Astrocyte of the spinal cord (primary cell): ENCODE measurements around the gene SPACA4.
A peak's percentile ranks its signal among the peaks of the same experiment; 100 is the strongest.
"Not testable (repeated sequence)": the region's sequence is repeated elsewhere in the genome, so short reads cannot be mapped to it uniquely, and the experiment has no call there.

Experiments used
- DNase-seq: peaks from one replicate; pipeline ENCODE4 v3.0.0; 2011; ENCODE audit warnings: low read depth, low spot score
- H3K4me3 ChIP-seq: 2 replicates; pipeline ENCODE4 v1.5.1; 2011; ENCODE audit warnings: low read depth, mild to moderate bottlenecking, low read length, moderate library complexity
- in situ Hi-C: cut with HindIII; loops from 2 replicates; pipeline ENCODE4 v1.10.0; 2017; ENCODE audit warnings: low sequenced_read_pairs
- TF ChIP-seq, protein P1 (sequence below): IDR thresholded peaks from 2 replicates; pipeline ENCODE4 v1.5.1; 2012; ENCODE audit warnings: low read depth, mild to moderate bottlenecking, low read length, inconsistent platforms

The SPACA4 gene

GRCh38 chr19:48568345-48568886, 38.1 kb upstream of the SPACA4 start:
- TF ChIP-seq, protein P1, sequence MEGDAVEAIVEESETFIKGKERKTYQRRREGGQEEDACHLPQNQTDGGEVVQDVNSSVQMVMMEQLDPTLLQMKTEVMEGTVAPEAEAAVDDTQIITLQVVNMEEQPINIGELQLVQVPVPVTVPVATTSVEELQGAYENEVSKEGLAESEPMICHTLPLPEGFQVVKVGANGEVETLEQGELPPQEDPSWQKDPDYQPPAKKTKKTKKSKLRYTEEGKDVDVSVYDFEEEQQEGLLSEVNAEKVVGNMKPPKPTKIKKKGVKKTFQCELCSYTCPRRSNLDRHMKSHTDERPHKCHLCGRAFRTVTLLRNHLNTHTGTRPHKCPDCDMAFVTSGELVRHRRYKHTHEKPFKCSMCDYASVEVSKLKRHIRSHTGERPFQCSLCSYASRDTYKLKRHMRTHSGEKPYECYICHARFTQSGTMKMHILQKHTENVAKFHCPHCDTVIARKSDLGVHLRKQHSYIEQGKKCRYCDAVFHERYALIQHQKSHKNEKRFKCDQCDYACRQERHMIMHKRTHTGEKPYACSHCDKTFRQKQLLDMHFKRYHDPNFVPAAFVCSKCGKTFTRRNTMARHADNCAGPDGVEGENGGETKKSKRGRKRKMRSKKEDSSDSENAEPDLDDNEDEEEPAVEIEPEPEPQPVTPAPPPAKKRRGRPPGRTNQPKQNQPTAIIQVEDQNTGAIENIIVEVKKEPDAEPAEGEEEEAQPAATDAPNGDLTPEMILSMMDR, result no peak
- peak; percentile 89 for DNase-seq
- no peak overlapping the region for H3K4me3 ChIP-seq
- in situ Hi-C loops, result no loop called here

GRCh38 chr19:48569814-48570213, 36.7 kb upstream of the SPACA4 start:
- TF ChIP-seq, protein P1, result no peak
- no peak overlapping the region for H3K4me3 ChIP-seq
- peak; percentile 38 for DNase-seq
- in situ Hi-C loops, result no loop called here

DNA sequence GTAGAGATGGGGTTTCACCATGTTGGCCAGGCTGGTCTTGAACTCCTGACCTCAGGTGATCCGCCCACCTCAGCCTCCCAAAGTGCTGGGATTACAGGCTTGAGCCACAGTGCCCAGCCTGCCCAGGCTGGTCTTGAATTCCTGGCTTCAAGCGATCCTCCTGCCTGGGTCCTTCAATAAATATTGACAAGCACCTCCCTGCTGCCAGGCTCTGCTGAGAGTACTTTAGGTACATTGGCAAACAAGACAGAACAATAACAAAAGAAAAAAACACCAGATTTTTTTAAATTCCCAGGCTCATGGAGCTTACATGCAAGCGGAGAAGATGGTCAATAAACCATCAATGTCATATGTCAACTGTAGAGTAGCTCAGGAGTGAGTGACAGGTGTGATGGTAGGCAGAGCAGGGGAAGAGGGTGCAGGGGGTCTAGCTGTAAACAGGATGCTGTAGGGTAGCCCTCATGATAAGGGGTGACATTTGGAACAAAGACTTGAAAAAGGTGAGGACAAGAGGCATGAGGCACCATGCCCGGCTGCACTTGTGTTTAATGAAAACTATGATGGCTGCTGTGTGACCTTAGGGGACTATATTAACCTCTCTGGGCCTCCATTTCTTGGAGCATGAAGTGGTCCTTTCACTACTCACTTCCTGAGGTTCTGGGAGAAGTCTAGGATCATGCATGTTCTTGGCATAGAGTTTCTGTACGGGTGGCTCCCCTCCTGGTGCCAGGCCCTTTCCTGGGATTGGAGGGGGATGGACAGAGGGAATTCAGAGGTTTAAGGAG, 35.0 kb upstream of the SPACA4 start:
- TF ChIP-seq, protein P1, result no peak
- DNase-seq, result no peak
- in situ Hi-C loops, result no loop called here
- H3K4me3 ChIP-seq, result no peak overlapping the region

- TF ChIP-seq, protein P1, result no peak
- H3K4me3 ChIP-seq, result no peak overlapping the region
- in situ Hi-C loops, result no loop called here
- DNase-seq, result no peak
Observed at GRCh38 chr19:48573163-48573505, 33.4 kb upstream of the SPACA4 start.

DNA sequence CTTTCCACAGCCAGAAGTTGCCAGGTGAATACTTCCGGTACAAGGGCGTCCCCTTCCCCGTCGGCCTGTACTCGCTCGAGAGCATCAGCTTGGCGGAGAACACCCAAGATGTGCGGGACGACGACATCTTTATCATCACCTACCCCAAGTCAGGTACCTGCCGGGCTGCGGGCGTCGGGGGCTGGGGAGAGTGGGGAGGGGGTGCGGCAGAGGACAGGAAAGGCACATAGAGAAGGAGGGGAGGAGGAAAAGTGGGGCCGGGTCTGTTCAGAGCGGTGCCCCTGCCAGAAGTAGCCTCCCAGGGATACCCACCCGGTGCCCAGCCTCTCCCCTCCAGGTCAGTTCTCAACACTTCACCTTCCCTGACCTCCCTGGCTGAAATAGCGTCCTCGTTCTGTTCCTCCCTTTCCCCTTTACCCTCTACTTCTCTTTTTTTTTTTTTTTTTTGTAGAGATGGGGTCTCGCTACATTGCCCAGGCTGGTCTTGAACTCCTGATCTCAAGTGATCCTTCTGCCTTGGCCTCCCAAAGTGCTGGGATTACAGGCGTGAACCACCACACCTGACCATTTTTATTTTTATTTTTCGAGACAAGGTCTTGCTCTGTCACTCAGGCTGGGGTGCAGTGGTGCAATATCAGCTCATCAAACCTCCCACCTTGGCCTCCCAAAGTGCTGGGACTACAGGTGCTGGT, 30.5 kb upstream of the SPACA4 start:
- TF ChIP-seq, protein P1, result no peak
- no peak overlapping the region for H3K4me3 ChIP-seq
- in situ Hi-C loops, result no loop called here
- DNase-seq, result no peak

- DNase-seq, in situ Hi-C loops, H3K4me3 ChIP-seq: not testable (repeated sequence)
Observed at GRCh38 chr19:48577908-48578307, 28.6 kb upstream of the SPACA4 start.

DNA sequence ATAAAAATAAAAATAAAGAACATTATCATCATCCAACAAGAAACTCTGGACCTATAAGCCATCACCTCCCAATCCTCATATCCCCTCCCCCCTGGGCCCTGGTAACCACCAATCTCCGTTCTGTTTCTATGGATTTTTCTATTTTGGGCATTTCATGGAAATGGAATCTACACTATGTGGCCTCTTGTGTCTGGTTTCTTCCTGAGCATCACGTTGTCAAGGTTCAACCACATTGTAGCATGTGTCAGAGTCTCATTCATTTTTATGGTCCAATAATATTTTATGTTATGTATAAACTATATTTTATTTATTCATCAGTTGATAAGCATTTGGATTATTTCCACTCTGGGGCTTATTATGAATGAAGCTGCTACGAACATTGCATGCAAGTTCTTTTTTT, 27.7 kb upstream of the SPACA4 start:
- in situ Hi-C loops, result no loop called here
- no peak overlapping the region for H3K4me3 ChIP-seq
- TF ChIP-seq, protein P1, result no peak
- DNase-seq, result no peak
